Endothelial cell of umbilical vein (primary cell): ENCODE measurements around the gene C4orf51. TPM values are rescaled to one million over a fixed set of nuclear protein-coding genes. Genes with fewer than 3 reads are reported as not detected.

ENCODE experiments used
- BruUV-seq: library from RNA; stranded (reverse); fragments of 400-500 nt; replicated peaks from 2 replicates; lab custom pipeline; 2021; lab: Mats Ljungman, UMichigan
- CTCF ChIA-PET: fragments of 300-600, 350-600 bp; sonication (Branson Sonifier 250); formaldehyde crosslinking; loops from one replicate; lab custom pipeline; 2021; ENCODE audit warnings: antibody characterized with exemption, inconsistent platforms; lab: Charles Lee
- POLR2A ChIA-PET: fragments of 300-600, 350-600 bp; sonication (Branson Sonifier 250); formaldehyde crosslinking; loops from one replicate; lab custom pipeline; 2021; ENCODE audit warnings: antibody characterized with exemption, inconsistent platforms; lab: Charles Lee
- DNase-seq: peaks from one replicate; pipeline ENCODE4 v3.0.0-alpha.2; 2011; ENCODE audit warnings: low read depth, low spot score
- FAIRE-seq: peaks from 2 replicates; lab custom pipeline; 2011; peaks lifted over from hg19 to GRCh38; lab: Jason Lieb, UNC
- H2AFZ ChIP-seq: 2 replicates; pipeline ENCODE4 v1.6.0; 2012; ENCODE audit warnings: low read depth, low read length, control low read depth, inconsistent platforms
- H3K27ac ChIP-seq: 2 replicates; pipeline ENCODE4 v1.5.1; 2011; ENCODE audit warnings: low read depth, mild to moderate bottlenecking, control low read depth, low read length, moderate library complexity; ENCODE audit not compliant: insufficient read depth
- H3K27me3 ChIP-seq, 2 experiments: 2 replicates each; pipeline versions ENCODE4 v1.6.0 to v1.6.1; 2011; ENCODE audit warnings: low read length in 2 of 2, mixed read lengths in 1 of 2; ENCODE audit not compliant: control insufficient read depth in 2 of 2, insufficient read depth in 2 of 2
- H3K36me3 ChIP-seq, 2 experiments: 2 replicates in 1 of 2; 3 replicates in 1 of 2; pipeline ENCODE4 v1.5.1; 2011; ENCODE audit warnings: low read length in 2 of 2, mild to moderate bottlenecking in 1 of 2, moderate library complexity in 1 of 2; ENCODE audit not compliant: control insufficient read depth in 2 of 2, insufficient read depth in 2 of 2; ENCODE audit errors: extremely low read depth in 1 of 2
- H3K4me1 ChIP-seq: 3 replicates; pipeline ENCODE4 v1.5.1; 2011; ENCODE audit warnings: mild to moderate bottlenecking, low read length; ENCODE audit not compliant: control insufficient read depth, insufficient read depth; ENCODE audit errors: extremely low read depth
- H3K4me2 ChIP-seq: 2 replicates; pipeline ENCODE4 v1.6.1; 2011; ENCODE audit warnings: low read length, control low read depth, mixed read lengths; ENCODE audit not compliant: insufficient read depth
- H3K4me3 ChIP-seq, 3 experiments: fragments of 200-600 bp in 1 of 3; sonication (generic), shearing (Covaris generic) in 1 of 3; replicated peaks in 1 of 3; 2 replicates each; pipeline ENCODE4 v1.5.1; 2011 to 2016; ENCODE audit warnings: control low read depth in 3 of 3, low read length in 3 of 3, mild to moderate bottlenecking in 2 of 3, inconsistent platforms in 1 of 3, low read depth in 1 of 3, moderate library complexity in 1 of 3; ENCODE audit not compliant: insufficient read depth in 1 of 3
- H3K79me2 ChIP-seq: 2 replicates; pipeline ENCODE4 v1.6.0; 2012; ENCODE audit warnings: low read length, inconsistent platforms; ENCODE audit not compliant: control insufficient read depth, insufficient read depth
- H3K9ac ChIP-seq: replicated peaks from 2 replicates; pipeline ENCODE3; 2011; ENCODE audit warnings: low read length, control low read depth; ENCODE audit not compliant: insufficient read depth; ENCODE audit errors: extremely low read depth
- H3K9me1 ChIP-seq: replicated peaks from 3 replicates; pipeline ENCODE4 v1.6.0; 2011; ENCODE audit warnings: mild to moderate bottlenecking, low read length; ENCODE audit not compliant: control insufficient read depth, insufficient read depth; ENCODE audit errors: extremely low read depth
- H3K9me3 ChIP-seq: replicated peaks from 2 replicates; pipeline ENCODE4 v1.5.1; 2012; ENCODE audit warnings: low read length, inconsistent platforms; ENCODE audit not compliant: control insufficient read depth, insufficient read depth
- H4K20me1 ChIP-seq: replicated peaks from 2 replicates; pipeline ENCODE3; 2011; ENCODE audit warnings: mild to moderate bottlenecking, low read length; ENCODE audit not compliant: control insufficient read depth, insufficient read depth; ENCODE audit errors: extremely low read depth
- CTCF ChIP-seq, 2 donors: IDR thresholded peaks; 1 replicate in 1 of 2; 2 replicates in 1 of 2; pipeline ENCODE4 v1.5.1; 2011; ENCODE audit warnings: low read length in 2 of 2, mild to moderate bottlenecking in 2 of 2, moderate library complexity in 2 of 2, control low read depth in 1 of 2, inconsistent platforms in 1 of 2, low read depth in 1 of 2; ENCODE audit not compliant: insufficient read depth in 1 of 2; ENCODE audit errors: extremely low read depth in 1 of 2
- EZH2 ChIP-seq: IDR thresholded peaks from 2 replicates; pipeline ENCODE4 v1.6.1; 2012; ENCODE audit warnings: borderline replicate concordance, low read depth, mild to moderate bottlenecking, moderate library complexity, low read length, inconsistent platforms; ENCODE audit not compliant: severe bottlenecking
- FOS ChIP-seq: IDR thresholded peaks from 2 replicates; pipeline ENCODE4 v1.6.1; 2011; ENCODE audit warnings: mild to moderate bottlenecking, low read length, moderate library complexity, borderline replicate concordance; ENCODE audit not compliant: insufficient read depth
- GATA2 ChIP-seq: IDR thresholded peaks from 2 replicates; pipeline ENCODE4 v1.7.0; 2011; ENCODE audit warnings: low read depth, mild to moderate bottlenecking, moderate library complexity, mixed read lengths, low read length; ENCODE audit not compliant: insufficient read length, insufficient read depth
- JUN ChIP-seq: IDR thresholded peaks from 2 replicates; pipeline ENCODE4 v1.6.1; 2011; ENCODE audit warnings: borderline replicate concordance, low read depth; ENCODE audit not compliant: insufficient read length, insufficient read depth
- MAX ChIP-seq: IDR thresholded peaks from 2 replicates; pipeline ENCODE4 v1.6.1; 2011; ENCODE audit not compliant: insufficient read depth, insufficient read length
- MYC ChIP-seq: IDR thresholded peaks from one replicate; pipeline ENCODE4 v1.6.1; 2011; ENCODE audit warnings: mild to moderate bottlenecking, low read depth, low read length
- POLR2A ChIP-seq: IDR thresholded peaks from 2 replicates; pipeline ENCODE4 v1.6.1; 2012; ENCODE audit warnings: low read depth, mild to moderate bottlenecking, control low read depth, low read length
- POLR2AphosphoS5 ChIP-seq: IDR thresholded peaks from 2 replicates; pipeline ENCODE4 v1.6.1; 2012; ENCODE audit warnings: low read depth, mild to moderate bottlenecking, control low read depth, low read length, moderate library complexity; ENCODE audit not compliant: insufficient read depth
- dilution Hi-C: fragments of 300-500 bp; cut with MboI; formaldehyde crosslinking; loops from one replicate; pipeline ENCODE4 v1.15.0; 2019; ENCODE audit warnings: low sequenced_read_pairs; ENCODE audit not compliant: extremely low pct_ligation_motif_present
- intact Hi-C: fragments of 100-400 bp; cut with micrococcal nuclease; formaldehyde crosslinking; loops from one replicate; pipeline ENCODE4 v1.10.0; 2022
- polyA plus RNA-seq, 4 experiments: library from polyadenylated mRNA; depleted of rRNA in 3 of 4; stranded (reverse) in 3 of 4; unstranded in 1 of 4; fragments of >200 nt; gene quantifications; 2 replicates each; pipeline versions ENCODE4 v1.2.1 to v1.2.3, GENCODE V29; 2011 to 2012; ENCODE audit warnings: missing spikeins in 1 of 4
- total RNA-seq: library from RNA; stranded (reverse); gene quantifications from 2 replicates; pipeline ENCODE4 v1.2.3, GENCODE V29; 2021

The C4orf51 gene
- total and polyA plus RNA-seq, 2 donors (not counting 3 experiments of a cell fraction or from before 2014, with no cell fraction given) = not detected

- ChIA-PET CTCF (no interaction called here), POLR2A (no interaction called here)
- DNase-seq = no peak
- H3K79me2 ChIP-seq = no peaks in the 10 kb centered on the region
- no peaks in the 10 kb centered on the region for H4K20me1 ChIP-seq
- no TSS peak for BruUV-seq
- H3K9me1 ChIP-seq = no peaks in the 10 kb centered on the region
- no peaks in the 10 kb centered on the region for H3K9me3 ChIP-seq
- intact Hi-C loops (no loop called here), dilution Hi-C loops (no loop called here)
- H3K4me3 ChIP-seq = no peak overlapping the region
- no peak for FAIRE-seq
- no peaks in the 10 kb centered on the region for H3K4me1 ChIP-seq
- no peak for TF ChIP-seq GATA2
- no peak for TF ChIP-seq CTCF (IDR thresholded peaks at IDR 0.05; ENCODE audit: extremely low read depth in 1 of 2, insufficient read depth in 1 of 2, low read depth in 1 of 2, low read length in 2 of 2)
- TF ChIP-seq MYC = no peak
- H3K9ac ChIP-seq = no peak overlapping the region
- H2AFZ ChIP-seq = no peak overlapping the region
- H3K4me2 ChIP-seq = no peak overlapping the region
- H3K36me3 ChIP-seq = no peaks in the 10 kb centered on the region
- peaks cover 5 to 7% of the 10 kb centered on the region in 2 experiments for H3K27me3 ChIP-seq
- H3K27ac ChIP-seq = no peak overlapping the region
These were observed 63.7 kb downstream of the C4orf51 start for GRCh38 chr4:145743641-145744040.

GRCh38 chr4:145755802-145756201, 75.9 kb downstream of the C4orf51 start:
- H3K36me3 ChIP-seq = peaks cover 0 to 3% of the 10 kb centered on the region in 2 experiments
- H3K4me3 ChIP-seq = no peak overlapping the region
- DNase-seq = no peak
- intact Hi-C loops (no loop called here), dilution Hi-C loops (no loop called here)
- H2AFZ ChIP-seq = no peak overlapping the region
- H3K27ac ChIP-seq = no peak overlapping the region
- FAIRE-seq = no peak
- ChIA-PET CTCF (interaction anchor here (1.0 to 1.6 kb wide), 3 partner anchors 9 to 87 kb away, joined by 4 to 5 read pairs (median 4); no protein-coding TSS in a partner anchor), POLR2A (no interaction called here)
- no peaks in the 10 kb centered on the region for H3K79me2 ChIP-seq
- no TSS peak for BruUV-seq
- no peaks in the 10 kb centered on the region for H3K4me1 ChIP-seq
- no peak overlapping the region for H3K9ac ChIP-seq
- no peaks in the 10 kb centered on the region for H3K27me3 ChIP-seq
- H3K9me1 ChIP-seq = no peaks in the 10 kb centered on the region
- H3K4me2 ChIP-seq = no peak overlapping the region
- H4K20me1 ChIP-seq = no peaks in the 10 kb centered on the region
- no peaks in the 10 kb centered on the region for H3K9me3 ChIP-seq
- no peak for TF ChIP-seq CTCF (IDR thresholded peaks at IDR 0.05; ENCODE audit: extremely low read depth in 1 of 2, insufficient read depth in 1 of 2, low read depth in 1 of 2, low read length in 2 of 2)
- no peak for TF ChIP-seq MYC
- TF ChIP-seq JUN = no peak
- TF ChIP-seq FOS = no peak
- TF ChIP-seq EZH2 = no peak
- no peak for TF ChIP-seq POLR2A
- no peak for TF ChIP-seq MAX
- no peak for TF ChIP-seq GATA2
- TF ChIP-seq POLR2AphosphoS5 = no peak
